GM12878 (cell line): ENCODE results near the gene DMD.

Experiments used
- ATF2 ChIP-seq: IDR thresholded peaks from 2 replicates; pipeline ENCODE4 v1.6.1; 2012; ENCODE audit warnings: low read length, inconsistent platforms
- CTCF ChIP-seq, 3 experiments: IDR thresholded peaks in 2 of 3; conservative IDR thresholded peaks in 1 of 3; 2 replicates each; pipeline ENCODE4 v1.5.1; 2011; ENCODE audit warnings: low read depth in 3 of 3, low read length in 3 of 3, mild to moderate bottlenecking in 3 of 3, control low read depth in 2 of 3, moderate library complexity in 2 of 3, inconsistent platforms in 1 of 3, mixed read lengths in 1 of 3; ENCODE audit not compliant: control insufficient read depth in 2 of 3, insufficient read depth in 1 of 3; ENCODE audit errors: extremely low read depth in 1 of 3
- POLR2A ChIP-seq: IDR thresholded peaks from 2 replicates; pipeline ENCODE4 v1.6.1; 2011; ENCODE audit warnings: low read depth, mild to moderate bottlenecking, low read length
- POLR2AphosphoS5 ChIP-seq: IDR thresholded peaks from 2 replicates; pipeline ENCODE4 v1.6.1; 2011; ENCODE audit warnings: mild to moderate bottlenecking, low read length, inconsistent platforms
- ZZZ3 ChIP-seq: IDR thresholded peaks from 2 replicates; pipeline ENCODE4 v1.6.1; 2011; ENCODE audit warnings: low read depth; ENCODE audit not compliant: control insufficient read depth, insufficient read length

GRCh38 chrX:32778965-32779364 is 432.4 kb downstream of the DMD start:
- no peak; a peak in 1 of 6 replicates for TF ChIP-seq CTCF (IDR thresholded peaks at IDR 0.05 in 2 of 3, conservative IDR thresholded peaks at IDR 0.05 in 1 of 3; ENCODE audit: control insufficient read depth in 2 of 3, extremely low read depth in 1 of 3, insufficient read depth in 1 of 3, low read depth in 3 of 3, low read length in 3 of 3)
- no peak for TF ChIP-seq POLR2AphosphoS5
- TF ChIP-seq POLR2A = no peak
- no peak for TF ChIP-seq ATF2
- no peak for TF ChIP-seq ZZZ3
